Activated CD4-positive, alpha-beta T cell treated with anti-CD3 and anti-CD28 coated beads, Interleukin-2, amount 10 ng/mL, durations not matched to agents 24 days and 14 days (primary cell): Measurements from ENCODE around the gene ARHGAP22. TPM values are rescaled to one million over a fixed set of nuclear protein-coding genes. Genes with fewer than 3 reads are reported as not detected.

Experiments
- DNase-seq: peaks from one replicate; pipeline ENCODE4 v3.0.0; 2022
- H3K27ac Mint-ChIP-seq: one replicate; pipeline ENCODE4 v1.8.0; 2022; ENCODE audit warnings: mild to moderate bottlenecking, mixed read lengths
- H3K27me3 Mint-ChIP-seq: one replicate; pipeline ENCODE4 v1.8.0; 2022; ENCODE audit warnings: mixed read lengths
- H3K36me3 Mint-ChIP-seq: one replicate; pipeline ENCODE4 v1.8.0; 2022; ENCODE audit warnings: low read depth, mild to moderate bottlenecking, mixed read lengths
- H3K4me1 Mint-ChIP-seq: one replicate; pipeline ENCODE4 v1.8.0; 2021; ENCODE audit warnings: mixed read lengths
- H3K4me3 Mint-ChIP-seq: one replicate; pipeline ENCODE4 v1.8.0; 2022; ENCODE audit warnings: mild to moderate bottlenecking, moderate library complexity, mixed read lengths
- H3K9me3 Mint-ChIP-seq: one replicate; pipeline ENCODE4 v1.8.0; 2021; ENCODE audit warnings: mixed read lengths
- intact Hi-C: fragments of 100-400 bp; cut with micrococcal nuclease; formaldehyde crosslinking; loops from one replicate; pipeline ENCODE4 v1.15.1; 2023
- total RNA-seq: library from RNA; stranded (reverse); gene quantifications from 2 replicates; pipeline ENCODE4 v1.2.3, GENCODE V29; 2022

ARHGAP22 gene
- total RNA-seq, 1 donor from 2014 or later: not detected

- Mint-ChIP-seq H3K4me1 (no peaks in the 10 kb centered on the region), H3K27me3 (peaks cover 8% of the 10 kb centered on the region), H3K27ac (no peak overlapping the region), H3K36me3 (no peaks in the 10 kb centered on the region), H3K4me3 (no peak overlapping the region), H3K9me3 (no peaks in the 10 kb centered on the region)
- intact Hi-C loops: loop anchor here (5.0 kb wide), 1 partner anchor 151 kb away; no protein-coding TSS in a partner anchor
- no peak for DNase-seq
Measured at GRCh38 chr10:48512861-48513260, 92.0 kb downstream of the ARHGAP22 start.

GRCh38 chr10:48511875-48512231, 93.0 kb downstream of the ARHGAP22 start:
- Mint-ChIP-seq H3K9me3 (no peaks in the 10 kb centered on the region), H3K4me1 (no peaks in the 10 kb centered on the region), H3K27me3 (peaks cover 8% of the 10 kb centered on the region), H3K4me3 (no peak overlapping the region), H3K27ac (no peak overlapping the region), H3K36me3 (no peaks in the 10 kb centered on the region)
- DNase-seq: no peak
- intact Hi-C loops: loop anchor here (5.0 kb wide), 1 partner anchor 150 kb away; no protein-coding TSS in a partner anchor

- no peak for DNase-seq
- Mint-ChIP-seq H3K36me3 (no peaks in the 10 kb centered on the region), H3K9me3 (no peaks in the 10 kb centered on the region), H3K4me3 (no peak overlapping the region), H3K27ac (no peak overlapping the region), H3K4me1 (no peaks in the 10 kb centered on the region), H3K27me3 (peaks cover 8% of the 10 kb centered on the region)
- intact Hi-C loops: loop anchor here (5.0 kb wide), 1 partner anchor 149 kb away; no protein-coding TSS in a partner anchor
Measured at GRCh38 chr10:48511066-48511874, 93.6 kb downstream of the ARHGAP22 start.

- DNase-seq: no peak
- H3K4me1 Mint-ChIP-seq: no peaks in the 10 kb centered on the region
- no peaks in the 10 kb centered on the region for H3K36me3 Mint-ChIP-seq
- no peak overlapping the region for H3K27ac Mint-ChIP-seq
- intact Hi-C loops: loop anchor here (5.0 kb wide), 1 partner anchor 148 kb away; no protein-coding TSS in a partner anchor
- H3K9me3 Mint-ChIP-seq: no peaks in the 10 kb centered on the region
- H3K27me3 Mint-ChIP-seq: peaks cover 7% of the 10 kb centered on the region
- no peak overlapping the region for H3K4me3 Mint-ChIP-seq
Measured at GRCh38 chr10:48509974-48510692, 94.7 kb downstream of the ARHGAP22 start.

GRCh38 chr10:48508791-48509772, 95.8 kb downstream of the ARHGAP22 start:
- DNase-seq: no peak
- Mint-ChIP-seq H3K27me3 (peaks cover 5% of the 10 kb centered on the region), H3K27ac (no peak overlapping the region), H3K4me1 (no peaks in the 10 kb centered on the region), H3K36me3 (no peaks in the 10 kb centered on the region), H3K9me3 (no peaks in the 10 kb centered on the region), H3K4me3 (no peak overlapping the region)
- intact Hi-C loops: no loop called here

GRCh38 chr10:48507933-48508790, 96.7 kb downstream of the ARHGAP22 start:
- no peak overlapping the region for H3K27ac Mint-ChIP-seq
- peaks cover 2% of the 10 kb centered on the region for H3K27me3 Mint-ChIP-seq
- H3K4me1 Mint-ChIP-seq: no peaks in the 10 kb centered on the region
- no peak overlapping the region for H3K4me3 Mint-ChIP-seq
- intact Hi-C loops: no loop called here
- no peaks in the 10 kb centered on the region for H3K9me3 Mint-ChIP-seq
- DNase-seq: no peak
- no peaks in the 10 kb centered on the region for H3K36me3 Mint-ChIP-seq

GRCh38 chr10:48507494-48507893, 97.4 kb downstream of the ARHGAP22 start:
- H3K27me3 Mint-ChIP-seq: peaks cover 2% of the 10 kb centered on the region
- intact Hi-C loops: no loop called here
- H3K9me3 Mint-ChIP-seq: no peaks in the 10 kb centered on the region
- no peaks in the 10 kb centered on the region for H3K4me1 Mint-ChIP-seq
- no peak overlapping the region for H3K27ac Mint-ChIP-seq
- H3K36me3 Mint-ChIP-seq: no peaks in the 10 kb centered on the region
- no peak for DNase-seq
- no peak overlapping the region for H3K4me3 Mint-ChIP-seq

- Mint-ChIP-seq H3K27me3 (no peaks in the 10 kb centered on the region), H3K4me1 (no peaks in the 10 kb centered on the region), H3K4me3 (no peak overlapping the region), H3K36me3 (no peaks in the 10 kb centered on the region), H3K27ac (no peak overlapping the region), H3K9me3 (no peaks in the 10 kb centered on the region)
- peak; percentile 60 for DNase-seq
- intact Hi-C loops: no loop called here
Measured at GRCh38 chr10:48506147-48506917, 98.5 kb downstream of the ARHGAP22 start.

GRCh38 chr10:48505394-48506112, 99.3 kb downstream of the ARHGAP22 start:
- Mint-ChIP-seq H3K36me3 (no peaks in the 10 kb centered on the region), H3K9me3 (no peaks in the 10 kb centered on the region), H3K27ac (no peak overlapping the region), H3K4me1 (no peaks in the 10 kb centered on the region), H3K27me3 (no peaks in the 10 kb centered on the region), H3K4me3 (no peak overlapping the region)
- intact Hi-C loops: no loop called here
- no peak for DNase-seq

- Mint-ChIP-seq H3K4me3 (no peak overlapping the region), H3K27me3 (no peaks in the 10 kb centered on the region), H3K27ac (peak overlapping the region; percentile 29), H3K4me1 (no peaks in the 10 kb centered on the region), H3K9me3 (no peaks in the 10 kb centered on the region), H3K36me3 (no peaks in the 10 kb centered on the region)
- DNase-seq: no peak
- intact Hi-C loops: no loop called here
Measured at GRCh38 chr10:48504141-48504885, 100.6 kb downstream of the ARHGAP22 start.

- no peak for DNase-seq
- intact Hi-C loops: no loop called here
- H3K4me3 Mint-ChIP-seq: no peak overlapping the region
- H3K4me1 Mint-ChIP-seq: no peaks in the 10 kb centered on the region
- H3K36me3 Mint-ChIP-seq: no peaks in the 10 kb centered on the region
- H3K27ac Mint-ChIP-seq: no peak overlapping the region
- peaks cover 2% of the 10 kb centered on the region for H3K27me3 Mint-ChIP-seq
- H3K9me3 Mint-ChIP-seq: no peaks in the 10 kb centered on the region
Measured at GRCh38 chr10:48503293-48503911, 101.5 kb downstream of the ARHGAP22 start.
